ENCODE results near the gene CKAP2L.

CKAP2L gene

DNA sequence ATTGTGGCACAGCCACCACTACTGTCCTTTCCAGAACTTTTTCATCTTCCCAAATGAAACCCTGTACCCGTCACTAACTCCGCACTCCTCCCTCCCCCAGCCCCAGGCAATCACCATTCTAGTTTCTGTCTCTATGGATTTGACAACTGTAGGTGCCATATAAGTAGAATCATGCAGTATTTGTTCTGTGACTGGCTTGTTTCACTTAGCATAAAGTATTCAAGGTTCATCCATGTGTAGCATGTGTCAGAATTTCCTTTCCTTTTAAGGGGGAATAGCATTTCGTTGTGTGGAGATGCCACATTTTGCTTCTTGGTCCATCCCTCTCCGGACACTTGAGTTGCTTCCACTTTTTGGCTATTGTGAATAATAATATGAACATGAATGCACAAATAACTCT lies 842 bp upstream of the CKAP2L start:
- H3K79me2 ChIP-seq (ENCODE audit: control insufficient read depth, low read length) = peaks cover 31% of the 10 kb centered on the region
- no peaks in the 10 kb centered on the region for H3K9me2 ChIP-seq (replicated peaks; ENCODE audit: control insufficient read depth, low read length)
- H3K4me1 ChIP-seq (ENCODE audit: control insufficient read depth, low read length) = peaks cover 23% of the 10 kb centered on the region
- H4K20me1 ChIP-seq (ENCODE audit: control insufficient read depth, insufficient read depth, low read depth, low read length) = no peaks in the 10 kb centered on the region
- H3K4me3 ChIP-seq (ENCODE audit: low read length) = peak overlapping the region; percentile 95
- TF ChIP-seq EZH2phosphoT487 (IDR thresholded peaks at IDR 0.05; ENCODE audit: borderline replicate concordance, low read length) = no peak
- no peak for TF ChIP-seq CTCF (IDR thresholded peaks at IDR 0.05; ENCODE audit: low read depth, low read length, poor library complexity, severe bottlenecking)
- no peaks in the 10 kb centered on the region for H3K27me3 ChIP-seq (ENCODE audit: control insufficient read depth, low read length)
- peaks cover 4% of the 10 kb centered on the region; the same call in 1 of the 2 replicates for H3K9me3 ChIP-seq (ENCODE audit: control insufficient read depth, insufficient read depth, low read length)
- H3K36me3 ChIP-seq (ENCODE audit: control insufficient read depth, low read length) = peaks cover 34% of the 10 kb centered on the region
- peak overlapping the region; percentile 21; the same call in 1 of the 2 replicates for H3K27ac ChIP-seq (ENCODE audit: low read depth, low read length)
- H3K4me2 ChIP-seq (ENCODE audit: low read length) = peak overlapping the region; percentile 60
- H3F3A ChIP-seq (ENCODE audit: control insufficient read depth, insufficient read depth) = no peaks in the 10 kb centered on the region

GRCh38 chr2:112762276-112762675 lies 2.1 kb downstream of the CKAP2L start:
- Histone ChIP-seq H3K36me3 (ENCODE audit: control insufficient read depth, low read length) (peaks cover 63% of the 10 kb centered on the region), H3K9me2 (replicated peaks; ENCODE audit: control insufficient read depth, low read length) (no peaks in the 10 kb centered on the region), H3K9me3 (ENCODE audit: control insufficient read depth, insufficient read depth, low read length) (no peaks in the 10 kb centered on the region), H3K27me3 (ENCODE audit: control insufficient read depth, low read length) (no peaks in the 10 kb centered on the region), H4K20me1 (ENCODE audit: control insufficient read depth, insufficient read depth, low read depth, low read length) (no peaks in the 10 kb centered on the region), H3K27ac (ENCODE audit: low read depth, low read length) (no peak overlapping the region), H3K4me2 (ENCODE audit: low read length) (peak overlapping the region; percentile 83), H3K4me1 (ENCODE audit: control insufficient read depth, low read length) (peaks cover 18% of the 10 kb centered on the region), H3K79me2 (ENCODE audit: control insufficient read depth, low read length) (peaks cover 39% of the 10 kb centered on the region), H3F3A (ENCODE audit: control insufficient read depth, insufficient read depth) (no peaks in the 10 kb centered on the region), H3K4me3 (ENCODE audit: low read length) (peak overlapping the region; percentile 95; the same call in 1 of the 2 replicates)
- no peak for TF ChIP-seq CTCF (IDR thresholded peaks at IDR 0.05; ENCODE audit: low read depth, low read length, poor library complexity, severe bottlenecking)
- TF ChIP-seq EZH2phosphoT487 (IDR thresholded peaks at IDR 0.05; ENCODE audit: borderline replicate concordance, low read length) = no peak

DNA sequence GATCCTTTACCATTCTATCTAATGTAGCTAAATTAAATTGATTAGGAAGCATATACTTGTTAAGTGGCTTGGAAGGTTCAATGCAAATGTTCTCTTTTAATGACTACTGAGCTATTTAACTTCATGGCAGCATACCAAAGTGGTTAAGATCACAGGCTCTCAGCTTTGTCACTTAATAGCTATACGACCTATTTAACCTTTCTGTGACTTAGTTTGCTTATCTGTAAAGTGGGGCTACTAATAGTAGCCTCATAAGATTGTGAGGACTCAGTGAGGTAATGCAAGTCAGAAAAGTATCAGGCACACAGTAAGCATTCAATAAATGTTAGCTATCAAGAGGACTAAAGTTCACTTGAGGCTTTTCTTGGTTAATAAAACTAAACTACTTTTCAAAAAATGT lies 4.3 kb downstream of the CKAP2L start:
- Histone ChIP-seq H3K9me2 (replicated peaks; ENCODE audit: control insufficient read depth, low read length) (no peaks in the 10 kb centered on the region), H3K9me3 (ENCODE audit: control insufficient read depth, insufficient read depth, low read length) (no peaks in the 10 kb centered on the region), H3K27me3 (ENCODE audit: control insufficient read depth, low read length) (no peaks in the 10 kb centered on the region), H3K4me2 (ENCODE audit: low read length) (no peak overlapping the region), H3K79me2 (ENCODE audit: control insufficient read depth, low read length) (peaks cover 43% of the 10 kb centered on the region), H3K36me3 (ENCODE audit: control insufficient read depth, low read length) (peaks cover 83% of the 10 kb centered on the region), H4K20me1 (ENCODE audit: control insufficient read depth, insufficient read depth, low read depth, low read length) (no peaks in the 10 kb centered on the region), H3K4me3 (ENCODE audit: low read length) (no peak overlapping the region), H3K27ac (ENCODE audit: low read depth, low read length) (no peak overlapping the region), H3F3A (ENCODE audit: control insufficient read depth, insufficient read depth) (no peaks in the 10 kb centered on the region), H3K4me1 (ENCODE audit: control insufficient read depth, low read length) (peaks cover 13% of the 10 kb centered on the region)
- TF ChIP-seq CTCF (IDR thresholded peaks at IDR 0.05; ENCODE audit: low read depth, low read length, poor library complexity, severe bottlenecking) (no peak), EZH2phosphoT487 (IDR thresholded peaks at IDR 0.05; ENCODE audit: borderline replicate concordance, low read length) (no peak)

All from DOHH2 (cell line).